B cell (primary cell): ENCODE measurements around the gene UBALD2. TPM values are rescaled to one million over a fixed set of nuclear protein-coding genes. Genes with fewer than 3 reads are reported as not detected.

ENCODE experiments used
- ATAC-seq: fragments of 200-7000 bp; cut with Tn5 transposase; one replicate; pipeline ENCODE4 v1.10.0; 2021; ENCODE audit warnings: low read depth, mild to moderate bottlenecking, moderate number of reproducible peaks, moderate library complexity
- CTCF ChIA-PET: fragments of 350-600 bp; sonication (Branson Sonifier 250); formaldehyde crosslinking; loops from one replicate; lab custom pipeline; 2021; ENCODE audit warnings: antibody characterized with exemption, inconsistent platforms; lab: Charles Lee
- POLR2A ChIA-PET: fragments of 350-600 bp; sonication (Branson Sonifier 250); formaldehyde crosslinking; loops from one replicate; lab custom pipeline; 2021; ENCODE audit warnings: antibody characterized with exemption; lab: Charles Lee
- DNase-seq: peaks from one replicate; pipeline ENCODE4 v3.0.0; 2013
- H2AFZ ChIP-seq: 2 replicates; pipeline ENCODE4 v1.6.1; 2012; ENCODE audit warnings: mild to moderate bottlenecking, low read depth, low read length; ENCODE audit not compliant: insufficient read depth, poor library complexity, severe bottlenecking
- H3K27ac ChIP-seq, 2 donors: 1 replicate in 1 of 2; 2 replicates in 1 of 2; pipeline ENCODE4 v1.5.1; 2012 to 2013; ENCODE audit warnings: low read length in 2 of 2, mild to moderate bottlenecking in 2 of 2, moderate library complexity in 1 of 2
- H3K27me3 ChIP-seq, 4 experiments: fragments of 200-600 bp in 1 of 4; sonication (generic) in 1 of 4; replicated peaks in 1 of 4; 1 replicate in 2 of 4; 2 replicates in 2 of 4; pipeline versions ENCODE4 v1.6.1 to v1.7.0; 2013 to 2016; ENCODE audit warnings: low read length in 3 of 4, mild to moderate bottlenecking in 2 of 4, mixed read lengths in 1 of 4, moderate library complexity in 1 of 4; ENCODE audit not compliant: insufficient read depth in 4 of 4, control insufficient read depth in 3 of 4; ENCODE audit errors: control extremely low read depth in 1 of 4
- H3K36me3 ChIP-seq, 2 experiments: replicated peaks in 1 of 2; 1 replicate in 1 of 2; 2 replicates in 1 of 2; pipeline versions ENCODE4 v1.6.1 to v1.7.1; 2013; ENCODE audit warnings: low read length in 1 of 2; ENCODE audit not compliant: insufficient read depth in 2 of 2, control insufficient read depth in 1 of 2; ENCODE audit errors: control extremely low read depth in 1 of 2, extremely low read depth in 1 of 2
- H3K4me1 ChIP-seq, 2 donors: fragments of 200-600 bp in 1 of 2; sonication (generic) in 1 of 2; 1 replicate in 1 of 2; 2 replicates in 1 of 2; pipeline versions ENCODE4 v1.5.1 to v1.6.1; 2013 to 2017; ENCODE audit warnings: low read length in 2 of 2; ENCODE audit not compliant: control insufficient read depth in 2 of 2, insufficient read depth in 2 of 2
- H3K4me2 ChIP-seq: replicated peaks from 2 replicates; pipeline ENCODE3; 2012; ENCODE audit warnings: mild to moderate bottlenecking, low read depth, low read length; ENCODE audit not compliant: poor library complexity, severe bottlenecking
- H3K4me3 ChIP-seq, 5 experiments: fragments of 200-600 bp in 1 of 5; sonication (generic) in 1 of 5; 1 replicate in 3 of 5; 2 replicates in 2 of 5; pipeline versions ENCODE4 v1.5.1 to v1.7.0; 2011 to 2016; ENCODE audit warnings: low read length in 4 of 5, mild to moderate bottlenecking in 4 of 5, low read depth in 2 of 5, control low read depth in 1 of 5, moderate library complexity in 1 of 5; ENCODE audit not compliant: insufficient read depth in 1 of 5; ENCODE audit errors: control extremely low read depth in 1 of 5, extremely low read depth in 1 of 5
- H3K79me2 ChIP-seq: fragments of 200-600 bp; sonication (generic); one replicate; pipeline ENCODE4 v1.6.0; 2016; ENCODE audit warnings: low read length; ENCODE audit not compliant: control insufficient read depth, insufficient read depth
- H3K9ac ChIP-seq: fragments of 200-600 bp; sonication (generic); 2 replicates; pipeline ENCODE4 v1.6.1; 2017; ENCODE audit warnings: mild to moderate bottlenecking, low read length, moderate library complexity
- H3K9me3 ChIP-seq, 3 donors: one replicate each; pipeline versions ENCODE4 v1.6.1 to v1.7.1; 2013; ENCODE audit warnings: low read length in 2 of 3; ENCODE audit not compliant: control insufficient read depth in 2 of 3, insufficient read depth in 1 of 3; ENCODE audit errors: control extremely low read depth in 1 of 3
- H4K20me1 ChIP-seq: 2 replicates; pipeline ENCODE4 v1.6.0; 2012; ENCODE audit warnings: mild to moderate bottlenecking, low read length; ENCODE audit not compliant: insufficient read depth, control insufficient read depth, poor library complexity, severe bottlenecking
- H3K27ac Mint-ChIP-seq: one replicate; pipeline ENCODE4 v1.8.0; 2021; ENCODE audit warnings: mixed read lengths
- H3K27me3 Mint-ChIP-seq: one replicate; pipeline ENCODE4 v1.8.0; 2021; ENCODE audit warnings: mixed read lengths
- H3K4me1 Mint-ChIP-seq: one replicate; pipeline ENCODE4 v1.8.0; 2021; ENCODE audit warnings: mixed read lengths
- H3K4me3 Mint-ChIP-seq: one replicate; pipeline ENCODE4 v1.8.0; 2021; ENCODE audit warnings: mixed read lengths
- H3K9me3 Mint-ChIP-seq: one replicate; pipeline ENCODE4 v1.8.0; 2022; ENCODE audit warnings: mixed read lengths; ENCODE audit not compliant: insufficient read depth
- EZH2 ChIP-seq: IDR thresholded peaks from 2 replicates; pipeline ENCODE4 v1.6.1; 2012; ENCODE audit warnings: borderline replicate concordance, low read depth, mild to moderate bottlenecking, moderate library complexity, low read length; ENCODE audit not compliant: insufficient read depth, poor library complexity, severe bottlenecking
- WGBS: methylation state at CpG from one replicate; pipeline ENCODE4 v1.1.5; 2013; ENCODE audit warnings: missing lambda C conversion rate; ENCODE audit not compliant: insufficient coverage; 5-methylcytosine and 5-hydroxymethylcytosine counted together
- intact Hi-C: fragments of 100-400 bp; cut with micrococcal nuclease; formaldehyde crosslinking; loops from one replicate; pipeline ENCODE4 v1.10.0; 2022
- polyA plus RNA-seq: library from polyadenylated mRNA; depleted of rRNA; stranded (reverse); fragments of >200 nt; gene quantifications from 2 replicates; pipeline ENCODE4 v1.2.3, GENCODE V29; 2012
- total RNA-seq, 2 donors: library from RNA; stranded (reverse); fragments of 120-200 nt in 1 of 2; gene quantifications; 1 replicate in 1 of 2; 2 replicates in 1 of 2; pipeline versions ENCODE4 v1.2.3 to v1.2.4, GENCODE V29; 2013 to 2022
- TF ChIP-seq, protein P1 (sequence below): fragments of 200-600 bp; IDR thresholded peaks from one replicate; pipeline ENCODE4 v1.8.0; 2022; ENCODE audit warnings: antibody characterized with exemption, mild to moderate bottlenecking

The UBALD2 gene
- total and polyA plus RNA-seq, 2 donors (not counting 1 experiment from before 2014, with no cell fraction given): 78.9 to 155 TPM

DNA sequence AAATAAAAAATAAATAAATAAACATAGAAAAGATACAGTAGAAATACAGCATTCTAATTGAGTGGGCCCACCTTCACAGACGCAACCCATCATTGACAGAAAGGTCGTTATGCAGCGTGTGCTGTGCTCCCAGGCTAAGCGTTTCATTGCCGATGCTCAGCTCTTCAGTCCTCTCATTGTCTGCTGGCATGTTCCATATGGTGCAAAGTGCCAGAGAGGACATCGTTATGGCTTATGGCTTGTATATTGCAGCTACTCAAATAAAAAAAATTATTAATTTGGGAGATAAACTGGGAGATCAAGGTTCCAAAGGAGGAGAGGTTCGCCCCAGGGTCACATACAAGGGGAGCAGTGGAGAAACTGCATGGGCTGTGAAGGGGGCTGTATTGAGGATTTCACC, 11.3 kb upstream of the UBALD2 start:
- Mint-ChIP-seq H3K9me3 (no peaks in the 10 kb centered on the region), H3K4me1 (peaks cover 32% of the 10 kb centered on the region), H3K4me3 (no peak overlapping the region), H3K27ac (peak overlapping the region; percentile 46), H3K27me3 (no peaks in the 10 kb centered on the region)
- no peak overlapping the region for H3K4me3 ChIP-seq
- H3K9ac ChIP-seq: no peak overlapping the region
- H3K79me2 ChIP-seq: no peaks in the 10 kb centered on the region
- no peak overlapping the region for H3K4me2 ChIP-seq
- TF ChIP-seq, protein P1, sequence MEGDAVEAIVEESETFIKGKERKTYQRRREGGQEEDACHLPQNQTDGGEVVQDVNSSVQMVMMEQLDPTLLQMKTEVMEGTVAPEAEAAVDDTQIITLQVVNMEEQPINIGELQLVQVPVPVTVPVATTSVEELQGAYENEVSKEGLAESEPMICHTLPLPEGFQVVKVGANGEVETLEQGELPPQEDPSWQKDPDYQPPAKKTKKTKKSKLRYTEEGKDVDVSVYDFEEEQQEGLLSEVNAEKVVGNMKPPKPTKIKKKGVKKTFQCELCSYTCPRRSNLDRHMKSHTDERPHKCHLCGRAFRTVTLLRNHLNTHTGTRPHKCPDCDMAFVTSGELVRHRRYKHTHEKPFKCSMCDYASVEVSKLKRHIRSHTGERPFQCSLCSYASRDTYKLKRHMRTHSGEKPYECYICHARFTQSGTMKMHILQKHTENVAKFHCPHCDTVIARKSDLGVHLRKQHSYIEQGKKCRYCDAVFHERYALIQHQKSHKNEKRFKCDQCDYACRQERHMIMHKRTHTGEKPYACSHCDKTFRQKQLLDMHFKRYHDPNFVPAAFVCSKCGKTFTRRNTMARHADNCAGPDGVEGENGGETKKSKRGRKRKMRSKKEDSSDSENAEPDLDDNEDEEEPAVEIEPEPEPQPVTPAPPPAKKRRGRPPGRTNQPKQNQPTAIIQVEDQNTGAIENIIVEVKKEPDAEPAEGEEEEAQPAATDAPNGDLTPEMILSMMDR: no peak
- TF ChIP-seq EZH2: no peak
- H3K36me3 ChIP-seq: no peaks in the 10 kb centered on the region
- H2AFZ ChIP-seq: no peak overlapping the region
- POLR2A ChIA-PET: no interaction called here
- H3K9me3 ChIP-seq: peaks cover 0 to 3% (median 0%) of the 10 kb centered on the region in 3 donors
- no peak overlapping the region for H3K27ac ChIP-seq
- WGBS: 92% methylated on average over 6 of the region's 7 CpGs
- no peaks in the 10 kb centered on the region for H4K20me1 ChIP-seq
- CTCF ChIA-PET: interaction anchor here (1.2 kb wide), 1 partner anchor 8 kb away, joined by 3 read pairs; no protein-coding TSS in a partner anchor
- DNase-seq (no peak), ATAC-seq (no peak)
- peaks cover 23 to 24% of the 10 kb centered on the region in 2 donors for H3K4me1 ChIP-seq
- intact Hi-C loops: no loop called here
- no peaks in the 10 kb centered on the region for H3K27me3 ChIP-seq

DNA sequence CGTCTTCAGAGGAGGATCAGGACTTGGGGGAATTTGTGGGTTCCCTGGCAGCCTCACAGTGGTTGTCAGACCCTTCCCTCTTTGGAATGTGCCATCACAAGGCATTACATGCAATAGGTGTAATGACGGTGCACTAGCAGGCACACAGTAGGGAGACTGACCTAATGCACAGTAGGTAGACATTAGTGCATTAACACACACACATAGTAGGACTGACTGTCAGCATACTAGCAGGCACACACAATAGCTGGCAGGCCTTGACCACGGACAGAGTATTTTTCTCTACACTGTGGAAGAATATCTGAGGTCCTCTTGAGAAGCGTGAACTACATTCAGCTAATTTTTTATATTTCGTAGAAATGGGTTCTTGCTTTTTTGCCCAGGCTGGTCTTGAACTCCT, 10.9 kb upstream of the UBALD2 start:
- peaks cover 0 to 3% (median 0%) of the 10 kb centered on the region in 3 donors for H3K9me3 ChIP-seq
- peaks cover 23 to 24% of the 10 kb centered on the region in 2 donors for H3K4me1 ChIP-seq
- H3K36me3 ChIP-seq: no peaks in the 10 kb centered on the region
- 97% methylated on average over 5 of the region's 5 CpGs for WGBS
- POLR2A ChIA-PET: no interaction called here
- no peak for ATAC-seq
- H3K9ac ChIP-seq: no peak overlapping the region
- H3K9me3 Mint-ChIP-seq: no peaks in the 10 kb centered on the region
- H3K79me2 ChIP-seq: no peaks in the 10 kb centered on the region
- no peak overlapping the region for H3K27ac ChIP-seq
- H3K27ac Mint-ChIP-seq: peak overlapping the region; percentile 46
- TF ChIP-seq EZH2: no peak
- TF ChIP-seq, protein P1: no peak
- intact Hi-C loops: no loop called here
- no peak overlapping the region for H3K4me2 ChIP-seq
- H3K4me1 Mint-ChIP-seq: peaks cover 33% of the 10 kb centered on the region
- H3K4me3 ChIP-seq: no peak overlapping the region
- DNase-seq: no peak
- H3K27me3 ChIP-seq: no peaks in the 10 kb centered on the region
- no peak overlapping the region for H3K4me3 Mint-ChIP-seq
- no peak overlapping the region for H2AFZ ChIP-seq
- no peaks in the 10 kb centered on the region for H3K27me3 Mint-ChIP-seq
- CTCF ChIA-PET: interaction anchor here (0.6 to 1.2 kb wide), 2 partner anchors 9 to 137 kb away, joined by 3 read pairs; no protein-coding TSS in a partner anchor
- H4K20me1 ChIP-seq: no peaks in the 10 kb centered on the region
